HCT116 (cell line): ENCODE measurements around the gene ADAMTS6. TPM values are rescaled to one million over a fixed set of nuclear protein-coding genes. Genes with fewer than 3 reads are reported as not detected.

Source experiments
- ATAC-seq: fragments of 200-7000 bp; cut with Tn5 transposase; 2 replicates; pipeline ENCODE4 v1.9.1; 2020; ENCODE audit warnings: mild to moderate bottlenecking, moderate library complexity
- BruUV-seq: library from RNA; stranded (reverse); fragments of 400-500 nt; replicated peaks from 2 replicates; lab custom pipeline; 2021; lab: Mats Ljungman, UMichigan
- CTCF ChIA-PET: fragments of 300-600 bp; sonication (Branson Sonifier 250); formaldehyde crosslinking; loops from one replicate; lab custom pipeline; 2021; ENCODE audit warnings: antibody characterized with exemption; lab: Charles Lee
- POLR2A ChIA-PET: fragments of 300-600, 350-600 bp; sonication (Branson Sonifier 250); formaldehyde crosslinking; loops from one replicate; lab custom pipeline; 2021; ENCODE audit warnings: antibody characterized with exemption; lab: Charles Lee
- RAD21 ChIA-PET, 2 experiments: fragments of 300-600 bp; sonication (Branson Sonifier 250); formaldehyde crosslinking; loops; one replicate each; lab custom pipeline; 2023; ENCODE audit warnings: low total read pairs in 2 of 2; ENCODE audit not compliant: uncharacterized antibody in 2 of 2, unreplicated experiment in 2 of 2, low non-redundant PET in 1 of 2; lab: Charles Lee
- DNase-seq: peaks from one replicate; pipeline ENCODE4 v3.0.0-alpha.2; 2010; ENCODE audit warnings: low read depth, low spot score
- H2AFZ ChIP-seq: fragments of 200-600 bp; shearing (Covaris generic), sonication (generic); 2 replicates; pipeline ENCODE4 v1.6.1; 2017; ENCODE audit warnings: low read depth, mixed run types, mixed read lengths, antibody characterized with exemption, low read length; ENCODE audit not compliant: poor library complexity, severe bottlenecking
- H3K27ac ChIP-seq: 2 replicates; pipeline ENCODE4 v1.5.1; 2012; ENCODE audit warnings: low read depth, low read length
- H3K27me3 ChIP-seq: fragments of 200-600 bp; sonication (generic); 2 replicates; pipeline ENCODE4 v1.6.1; 2016; ENCODE audit warnings: mixed run types, low read length, mixed read lengths; ENCODE audit not compliant: insufficient read depth
- H3K36me3 ChIP-seq, 2 experiments: fragments of 200-500 bp in 1 of 2; fragments of 200-600 bp in 1 of 2; sonication (Bioruptor generic) in 1 of 2; sonication (generic) in 1 of 2; 2 replicates each; pipeline versions ENCODE4 v1.5.1 to v1.6.1; 2014 to 2016; ENCODE audit warnings: low read length in 2 of 2, inconsistent platforms in 1 of 2, mixed read lengths in 1 of 2, mixed run types in 1 of 2; ENCODE audit not compliant: insufficient read depth in 2 of 2, control insufficient read depth in 1 of 2
- H3K4me1 ChIP-seq, 2 experiments: fragments of 200-600 bp in 1 of 2; sonication (generic) in 1 of 2; 2 replicates each; pipeline versions ENCODE4 v1.5.1 to v1.6.1; 2012 to 2017; ENCODE audit warnings: low read length in 2 of 2, inconsistent platforms in 1 of 2, mild to moderate bottlenecking in 1 of 2, mixed read lengths in 1 of 2, mixed run types in 1 of 2, moderate library complexity in 1 of 2; ENCODE audit not compliant: insufficient read depth in 2 of 2, control insufficient read depth in 1 of 2
- H3K4me2 ChIP-seq: fragments of 200-600 bp; sonication (generic); 2 replicates; pipeline ENCODE4 v1.6.1; 2017; ENCODE audit warnings: mixed run types, low read length, mixed read lengths
- H3K4me3 ChIP-seq, 2 experiments: fragments of 200-600 bp in 1 of 2; sonication (generic) in 1 of 2; replicated peaks in 1 of 2; 2 replicates each; pipeline ENCODE4 v1.5.1; 2011 to 2016; ENCODE audit warnings: low read length in 2 of 2, control low read depth in 1 of 2, low read depth in 1 of 2, mild to moderate bottlenecking in 1 of 2, mixed read lengths in 1 of 2, mixed run types in 1 of 2
- H3K79me2 ChIP-seq: fragments of 200-600 bp; sonication (generic); 2 replicates; pipeline ENCODE4 v1.6.1; 2017; ENCODE audit warnings: mild to moderate bottlenecking, mixed run types, low read length, moderate library complexity, mixed read lengths; ENCODE audit not compliant: insufficient read depth
- H3K9ac ChIP-seq: fragments of 200-600 bp; sonication (generic); 2 replicates; pipeline ENCODE4 v1.6.1; 2016; ENCODE audit warnings: low read length, mixed read lengths
- H3K9me2 ChIP-seq: fragments of 200-600 bp; sonication (generic), shearing (Covaris generic); 2 replicates; pipeline ENCODE4 v1.6.1; 2017; ENCODE audit warnings: mixed run types, mild to moderate bottlenecking, moderate library complexity; ENCODE audit not compliant: insufficient read depth
- H3K9me3 ChIP-seq, 2 experiments: fragments of 200-500 bp in 1 of 2; fragments of 200-600 bp in 1 of 2; sonication (Bioruptor generic) in 1 of 2; sonication (generic) in 1 of 2; 2 replicates each; pipeline ENCODE4 v1.6.1; 2014 to 2017; ENCODE audit warnings: low read length in 2 of 2, mixed read lengths in 2 of 2, inconsistent platforms in 1 of 2, low read depth in 1 of 2, mild to moderate bottlenecking in 1 of 2, mixed run types in 1 of 2, moderate library complexity in 1 of 2; ENCODE audit not compliant: control insufficient read depth in 1 of 2, insufficient read depth in 1 of 2
- H4K20me1 ChIP-seq: fragments of 200-600 bp; sonication (generic), shearing (Covaris generic); 2 replicates; pipeline ENCODE4 v1.6.1; 2017; ENCODE audit warnings: mixed run types, mild to moderate bottlenecking, moderate library complexity; ENCODE audit not compliant: insufficient read depth
- ATF3 ChIP-seq: IDR thresholded peaks from 2 replicates; pipeline ENCODE4 v1.6.1; 2012
- CEBPB ChIP-seq: IDR thresholded peaks from 2 replicates; pipeline ENCODE4 v1.6.1; 2012; ENCODE audit warnings: low read depth
- CTCF ChIP-seq, 3 experiments: fragments of 200-600 bp in 1 of 3; sonication (generic) in 1 of 3; IDR thresholded peaks in 2 of 3; conservative IDR thresholded peaks in 1 of 3; 2 replicates each; pipeline ENCODE4 v1.5.1; 2012 to 2017; ENCODE audit warnings: low read depth in 2 of 3, low read length in 2 of 3, antibody characterized with exemption in 1 of 3, borderline replicate concordance in 1 of 3, control low read depth in 1 of 3, mild to moderate bottlenecking in 1 of 3, mixed read lengths in 1 of 3, mixed run types in 1 of 3, moderate library complexity in 1 of 3; ENCODE audit not compliant: insufficient read depth in 1 of 3
- EGR1 ChIP-seq: IDR thresholded peaks from 2 replicates; pipeline ENCODE4 v1.6.1; 2012; ENCODE audit warnings: low read depth
- ELF1 ChIP-seq: IDR thresholded peaks from 2 replicates; pipeline ENCODE4 v1.6.1; 2012; ENCODE audit warnings: low read depth, borderline replicate concordance
- EZH2 ChIP-seq: fragments of 200-600 bp; sonication (generic); IDR thresholded peaks from 2 replicates; pipeline ENCODE4 v1.6.1; 2017; ENCODE audit warnings: antibody characterized with exemption, mixed run types
- FOSL1 ChIP-seq: IDR thresholded peaks from 2 replicates; pipeline ENCODE4 v1.6.1; 2012; ENCODE audit warnings: low read depth
- JUND ChIP-seq: IDR thresholded peaks from 2 replicates; pipeline ENCODE4 v1.6.1; 2012
- POLR2A ChIP-seq: IDR thresholded peaks from 2 replicates; pipeline ENCODE4 v1.7.0; 2011; ENCODE audit warnings: borderline replicate concordance; ENCODE audit not compliant: insufficient read depth, insufficient read length; ENCODE audit errors: extremely low read depth
- RAD21 ChIP-seq: IDR thresholded peaks from 2 replicates; pipeline ENCODE4 v1.6.1; 2012; ENCODE audit warnings: low read depth, mild to moderate bottlenecking
- REST ChIP-seq: IDR thresholded peaks from 2 replicates; pipeline ENCODE4 v1.6.1; 2012; ENCODE audit warnings: low read depth
- SIN3A ChIP-seq: IDR thresholded peaks from 2 replicates; pipeline ENCODE4 v1.6.1; 2012; ENCODE audit warnings: low read depth
- SP1 ChIP-seq: IDR thresholded peaks from 2 replicates; pipeline ENCODE4 v1.6.1; 2012; ENCODE audit warnings: low read depth
- TCF7L2 ChIP-seq: IDR thresholded peaks from 2 replicates; pipeline ENCODE4 v1.7.0; 2011; ENCODE audit warnings: borderline replicate concordance, inconsistent platforms; ENCODE audit not compliant: insufficient read depth, insufficient read length; ENCODE audit errors: extremely low read depth
- YY1 ChIP-seq: IDR thresholded peaks from 2 replicates; pipeline ENCODE4 v1.6.1; 2011; ENCODE audit warnings: low read length, low read depth, moderate library complexity, mild to moderate bottlenecking; ENCODE audit not compliant: insufficient replicate concordance; ENCODE audit errors: extremely low read depth
- ZBTB33 ChIP-seq: IDR thresholded peaks from 2 replicates; pipeline ENCODE4 v1.6.1; 2011; ENCODE audit warnings: mild to moderate bottlenecking, low read length, moderate library complexity; ENCODE audit not compliant: insufficient replicate concordance; ENCODE audit errors: extremely low read depth
- ZFX ChIP-seq: fragments of 450-650 bp; IDR thresholded peaks from 2 replicates; pipeline ENCODE4 v1.6.1; 2017
- ZNF274 ChIP-seq: fragments of 200-500 bp; sonication (Bioruptor generic); IDR thresholded peaks from 2 replicates; pipeline ENCODE4 v1.6.1; 2014; ENCODE audit warnings: mild to moderate bottlenecking, low read depth, low read length, inconsistent platforms
- intact Hi-C: fragments of 100-400 bp; cut with micrococcal nuclease; formaldehyde crosslinking; loops from 2 replicates; pipeline ENCODE4 v1.10.0; 2022
- total RNA-seq: library from RNA; stranded (reverse); gene quantifications from one replicate; pipeline ENCODE4 v1.2.1, GENCODE V29; 2021; ENCODE audit not compliant: unreplicated experiment

The ADAMTS6 gene
- total RNA-seq, 1 experiment from 2014 or later = 0.93 TPM

- ChIA-PET RAD21 (no interaction called here), POLR2A (no interaction called here), CTCF (no interaction called here)
- Histone ChIP-seq H3K9ac (no peak overlapping the region), H3K27ac (no peak overlapping the region), H3K4me1 (no peaks in the 10 kb centered on the region), H3K9me3 (no peaks in the 10 kb centered on the region), H3K9me2 (no peaks in the 10 kb centered on the region), H3K4me2 (no peak overlapping the region), H4K20me1 (no peaks in the 10 kb centered on the region), H2AFZ (no peak overlapping the region), H3K79me2 (no peaks in the 10 kb centered on the region), H3K4me3 (no peak overlapping the region), H3K27me3 (no peaks in the 10 kb centered on the region), H3K36me3 (no peaks in the 10 kb centered on the region)
- TF ChIP-seq JUND = no peak
- TF ChIP-seq CEBPB = no peak
- TF ChIP-seq TCF7L2 = no peak
- TF ChIP-seq ZNF274 = no peak
- no peak for TF ChIP-seq CTCF (IDR thresholded peaks at IDR 0.05 in 2 of 3, conservative IDR thresholded peaks at IDR 0.05 in 1 of 3; ENCODE audit: borderline replicate concordance in 1 of 3, insufficient read depth in 1 of 3, low read depth in 2 of 3, low read length in 2 of 3)
- no peak for TF ChIP-seq EZH2
- no peak for TF ChIP-seq ELF1
- no peak for TF ChIP-seq ZFX
- no peak for TF ChIP-seq POLR2A
- TF ChIP-seq EGR1 = no peak
- no peak for TF ChIP-seq RAD21
- TF ChIP-seq FOSL1 = no peak
- TF ChIP-seq ZBTB33 = no peak
- no peak for TF ChIP-seq SP1
- no peak for TF ChIP-seq REST
- no peak for TF ChIP-seq YY1
- TF ChIP-seq SIN3A = no peak
- TF ChIP-seq ATF3 = no peak
- BruUV-seq = no TSS peak
- DNase-seq (no peak), ATAC-seq (no peak)
- intact Hi-C loops = loop anchor here (10.0 kb wide), 1 partner anchor 414 kb away; no protein-coding TSS in a partner anchor
These were observed 7.4 kb upstream of the ADAMTS6 start for GRCh38 chr5:65489119-65489518.
